ENCODE data around the gene HOXC12. TPM values are rescaled to one million over a fixed set of nuclear protein-coding genes. Genes with fewer than 3 reads are reported as not detected.

HOXC12 gene
- total and polyA plus RNA-seq, 3 experiments from 2014 or later = not detected

DNA sequence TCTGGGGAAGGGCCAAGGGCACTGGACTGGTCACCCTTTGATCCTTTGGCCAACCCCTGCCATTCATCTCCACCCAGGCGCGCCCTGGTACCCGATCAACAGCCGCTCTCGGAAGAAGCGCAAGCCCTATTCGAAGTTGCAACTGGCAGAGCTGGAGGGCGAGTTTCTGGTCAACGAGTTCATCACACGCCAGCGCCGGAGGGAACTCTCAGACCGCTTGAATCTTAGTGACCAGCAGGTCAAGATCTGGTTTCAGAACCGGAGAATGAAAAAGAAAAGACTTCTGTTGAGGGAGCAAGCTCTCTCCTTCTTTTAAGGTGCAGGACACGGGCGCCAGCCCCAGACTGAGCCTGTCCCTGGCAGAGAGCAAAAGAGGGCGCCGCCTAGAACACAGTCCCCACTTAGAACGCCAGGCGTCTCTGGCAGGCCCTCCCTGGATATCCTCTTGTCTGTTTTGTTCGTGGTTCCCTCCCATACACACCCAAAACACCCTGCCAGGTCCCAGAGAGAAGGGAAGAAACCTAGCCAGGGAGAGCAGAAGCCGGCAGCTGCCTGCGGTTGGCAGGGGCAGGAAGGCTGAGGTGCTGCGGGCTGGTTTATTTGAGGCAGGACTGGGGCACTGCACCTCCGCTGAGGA, 1.7 kb downstream of the HOXC12 start:
- Mint-ChIP-seq H3K9me3 (peaks cover 0 to 12% (median 4%) of the 10 kb centered on the region in 5 donors), H3K27me3 (peaks cover 83 to 87% of the 10 kb centered on the region in 2 donors), H3K27ac (peak overlapping the region in 3 of 8 donors; percentile 24 to 62 (median 43)), H3K36me3 (peaks cover 0 to 2% (median 0%) of the 10 kb centered on the region in 3 donors), H3K4me1 (peaks cover 27 to 44% (median 29%) of the 10 kb centered on the region in 3 donors), H3K4me3 (peak overlapping the region in 5 of 7 donors; percentile 4 to 86 (median 37))
- Histone ChIP-seq H3K4me3 (ENCODE audit: low read length) (no peak overlapping the region), H3K4me1 (ENCODE audit: insufficient read depth, low read length) (peaks cover 20% of the 10 kb centered on the region), H3K27ac (ENCODE audit: low read depth, low read length) (no peak overlapping the region), H3K36me3 (ENCODE audit: insufficient read depth, low read length) (no peaks in the 10 kb centered on the region), H3K27me3 (ENCODE audit: insufficient read depth, low read length, poor library complexity, severe bottlenecking) (peaks cover 89% of the 10 kb centered on the region), H3K9me3 (ENCODE audit: low read length) (no peaks in the 10 kb centered on the region)
- ChIA-PET CTCF (no interaction called here), POLR2A (interaction anchor here (0.5 kb wide), 1 partner anchor 53 kb away, joined by 3 read pairs; the partner anchor contains the start of gene HOXC8)
- DNase-seq = no peak

DNA sequence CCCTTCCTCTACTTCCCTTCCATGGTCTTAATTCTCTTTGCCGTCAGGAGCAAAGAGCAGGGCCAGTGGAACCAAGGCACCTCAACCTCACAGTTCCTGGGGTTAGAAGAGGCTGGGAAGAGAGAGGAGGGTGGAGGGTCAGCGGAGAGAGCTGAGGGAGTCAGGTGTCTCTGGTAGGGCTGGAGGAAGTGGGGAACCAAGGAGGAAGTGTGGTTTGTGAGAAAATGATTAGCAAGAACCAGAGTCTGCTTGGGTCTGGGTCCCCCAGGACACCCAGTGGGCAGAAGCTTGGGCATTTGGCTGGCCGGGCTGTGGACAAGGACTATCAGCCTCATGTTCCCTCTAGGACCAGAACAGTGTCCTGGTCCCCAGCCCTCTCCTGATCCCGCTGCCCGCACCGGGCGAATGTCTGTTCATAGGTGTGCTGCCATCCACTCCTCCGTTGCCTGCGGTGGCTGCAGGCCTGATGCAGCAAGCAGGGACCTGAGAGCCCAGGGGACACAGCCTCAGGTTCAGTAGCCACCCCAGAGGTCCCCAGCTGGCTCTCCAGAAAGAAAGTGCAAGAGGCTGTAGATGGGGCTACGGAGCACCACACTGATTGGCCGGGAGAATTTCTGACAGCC, 2.3 kb downstream of the HOXC12 start:
- POLR2A ChIA-PET = no interaction called here
- no peaks in the 10 kb centered on the region for H3K36me3 ChIP-seq (ENCODE audit: insufficient read depth, low read length)
- Mint-ChIP-seq H3K9me3 (peaks cover 0 to 12% (median 4%) of the 10 kb centered on the region in 5 donors), H3K36me3 (peaks cover 0 to 2% (median 0%) of the 10 kb centered on the region in 3 donors), H3K4me1 (peaks cover 27 to 42% (median 29%) of the 10 kb centered on the region in 3 donors), H3K27ac (peak overlapping the region in 2 of 8 donors; percentile 24 to 43), H3K27me3 (peaks cover 81 to 87% of the 10 kb centered on the region in 2 donors), H3K4me3 (peak overlapping the region in 4 of 7 donors; percentile 4 to 86 (median 42))
- peaks cover 13% of the 10 kb centered on the region for H3K4me1 ChIP-seq (ENCODE audit: insufficient read depth, low read length)
- H3K9me3 ChIP-seq (ENCODE audit: low read length) = no peaks in the 10 kb centered on the region
- peaks cover 89% of the 10 kb centered on the region for H3K27me3 ChIP-seq (ENCODE audit: insufficient read depth, low read length, poor library complexity, severe bottlenecking)
- no peak overlapping the region for H3K27ac ChIP-seq (ENCODE audit: low read depth, low read length)
- DNase-seq = no peak
- H3K4me3 ChIP-seq (ENCODE audit: low read length) = no peak overlapping the region
- CTCF ChIA-PET = no interaction called here

DNA sequence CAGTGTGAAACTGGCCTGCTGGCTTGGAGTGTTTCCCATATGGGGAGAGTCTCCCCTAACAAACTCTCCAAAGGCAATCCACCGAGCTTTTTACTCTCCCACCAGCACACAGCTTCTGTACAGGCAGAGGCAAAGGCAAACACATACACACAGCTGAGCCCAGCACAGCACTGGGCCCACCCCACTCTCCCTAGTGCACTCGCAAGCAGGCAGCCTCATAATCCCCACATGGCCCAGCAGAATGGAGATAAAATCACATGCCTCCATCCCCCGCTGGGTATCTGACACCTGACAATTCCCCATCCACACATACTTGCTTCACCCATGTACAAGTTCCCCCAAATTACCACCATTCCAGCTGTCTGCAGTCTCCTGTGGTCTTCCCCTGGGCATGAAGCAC, 3.4 kb downstream of the HOXC12 start:
- Mint-ChIP-seq H3K27ac (peak overlapping the region in 1 of 8 donors; percentile 40), H3K4me3 (peak overlapping the region in 1 of 7 donors; percentile 45), H3K36me3 (peaks cover 0 to 2% (median 0%) of the 10 kb centered on the region in 3 donors), H3K9me3 (peaks cover 0 to 11% (median 4%) of the 10 kb centered on the region in 5 donors), H3K27me3 (peaks cover 79 to 87% of the 10 kb centered on the region in 2 donors), H3K4me1 (peaks cover 27 to 41% (median 29%) of the 10 kb centered on the region in 3 donors)
- ChIA-PET CTCF (no interaction called here), POLR2A (no interaction called here)
- no peak overlapping the region for H3K27ac ChIP-seq (ENCODE audit: low read depth, low read length)
- DNase-seq = no peak
- H3K36me3 ChIP-seq (ENCODE audit: insufficient read depth, low read length) = no peaks in the 10 kb centered on the region
- H3K27me3 ChIP-seq (ENCODE audit: insufficient read depth, low read length, poor library complexity, severe bottlenecking) = peaks cover 89% of the 10 kb centered on the region
- H3K4me3 ChIP-seq (ENCODE audit: low read length) = no peak overlapping the region
- H3K9me3 ChIP-seq (ENCODE audit: low read length) = no peaks in the 10 kb centered on the region
- peaks cover 13% of the 10 kb centered on the region for H3K4me1 ChIP-seq (ENCODE audit: insufficient read depth, low read length)

DNA sequence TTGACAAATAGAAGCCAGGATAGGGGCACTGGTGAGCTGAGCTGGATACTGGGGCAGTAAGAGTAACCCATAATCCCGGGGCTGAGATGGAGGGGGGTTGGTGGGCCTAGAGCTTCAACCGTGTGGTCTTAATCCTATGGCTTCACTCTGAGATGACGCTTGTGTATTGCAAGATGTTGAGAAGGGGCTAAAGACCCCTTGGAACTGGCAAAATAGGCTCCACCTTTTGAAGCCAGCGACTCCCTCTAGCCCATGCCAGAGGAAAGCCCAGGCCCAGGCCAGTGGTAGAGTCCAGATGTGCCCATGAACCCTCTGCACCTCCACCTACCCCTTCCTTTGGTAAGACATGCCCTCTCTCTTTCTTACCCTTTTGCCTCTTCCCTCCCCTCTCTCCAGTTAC, 4.6 kb downstream of the HOXC12 start:
- POLR2A ChIA-PET = no interaction called here
- Mint-ChIP-seq H3K36me3 (peaks cover 0 to 3% (median 0%) of the 10 kb centered on the region in 3 donors), H3K4me3 (no peak overlapping the region), H3K27ac (peak overlapping the region in 1 of 8 donors; percentile 82), H3K9me3 (peaks cover 0 to 4% (median 1%) of the 10 kb centered on the region in 5 donors), H3K27me3 (peaks cover 79 to 87% of the 10 kb centered on the region in 2 donors), H3K4me1 (peaks cover 30 to 46% (median 37%) of the 10 kb centered on the region in 3 donors)
- CTCF ChIA-PET = no interaction called here
- Histone ChIP-seq H3K27ac (ENCODE audit: low read depth, low read length) (no peak overlapping the region), H3K36me3 (ENCODE audit: insufficient read depth, low read length) (no peaks in the 10 kb centered on the region), H3K27me3 (ENCODE audit: insufficient read depth, low read length, poor library complexity, severe bottlenecking) (peaks cover 89% of the 10 kb centered on the region), H3K4me3 (ENCODE audit: low read length) (no peak overlapping the region), H3K9me3 (ENCODE audit: low read length) (no peaks in the 10 kb centered on the region), H3K4me1 (ENCODE audit: insufficient read depth, low read length) (peaks cover 14% of the 10 kb centered on the region)
- DNase-seq = no peak

DNA sequence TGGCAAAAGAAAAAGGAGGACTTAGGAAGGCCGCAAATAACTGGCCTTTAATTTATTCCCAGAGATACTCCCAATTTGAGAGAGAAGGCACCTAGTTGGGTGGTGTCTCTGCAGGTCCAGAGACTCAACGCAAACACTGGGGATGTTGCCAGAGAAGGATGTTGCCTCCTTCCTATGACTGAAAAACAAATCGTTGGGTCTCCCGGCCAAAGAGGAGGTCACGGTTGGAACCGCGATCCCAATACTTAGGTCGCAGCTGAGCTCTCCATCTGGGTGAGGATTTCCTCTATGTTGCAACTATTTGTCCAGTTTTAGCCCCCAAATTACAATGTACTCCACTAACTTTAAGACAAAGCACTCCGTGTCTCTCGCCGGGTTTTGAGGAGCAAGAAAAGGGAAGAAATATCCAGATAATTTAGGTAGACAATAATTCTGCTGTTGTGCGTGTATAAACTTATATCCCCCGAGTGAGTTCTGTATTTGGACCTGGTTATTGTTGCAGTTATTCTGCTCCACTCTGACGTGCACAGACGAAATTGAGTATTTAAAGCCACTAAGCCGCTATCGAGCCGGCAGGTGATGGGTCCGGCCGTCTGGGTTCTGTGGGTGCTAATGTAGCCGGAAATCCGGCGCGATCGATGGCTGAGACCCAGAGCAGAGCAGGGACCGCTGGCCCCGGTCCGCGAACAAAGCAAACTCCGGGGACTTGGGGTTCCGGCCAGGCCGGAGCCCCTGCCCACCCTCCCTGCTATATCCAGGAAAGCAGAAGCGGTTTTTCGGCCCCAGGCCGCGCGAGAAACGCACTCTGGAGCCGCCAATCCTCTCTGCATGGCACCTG, 5.7 kb downstream of the HOXC12 start:
- Histone ChIP-seq H3K4me3 (ENCODE audit: low read length) (no peak overlapping the region), H3K27ac (ENCODE audit: low read depth, low read length) (no peak overlapping the region), H3K36me3 (ENCODE audit: insufficient read depth, low read length) (no peaks in the 10 kb centered on the region), H3K27me3 (ENCODE audit: insufficient read depth, low read length, poor library complexity, severe bottlenecking) (peaks cover 92% of the 10 kb centered on the region), H3K4me1 (ENCODE audit: insufficient read depth, low read length) (peaks cover 25% of the 10 kb centered on the region), H3K9me3 (ENCODE audit: low read length) (no peaks in the 10 kb centered on the region)
- peak overlapping the region in 2 of 8 donors; percentile 37 to 82 for H3K27ac Mint-ChIP-seq
- peaks cover 39 to 52% (median 45%) of the 10 kb centered on the region in 3 donors for H3K4me1 Mint-ChIP-seq
- DNase-seq = no peak
- peaks cover 85 to 93% of the 10 kb centered on the region in 2 donors for H3K27me3 Mint-ChIP-seq
- peaks cover 0 to 3% (median 0%) of the 10 kb centered on the region in 3 donors for H3K36me3 Mint-ChIP-seq
- peaks cover 0 to 4% (median 1%) of the 10 kb centered on the region in 5 donors for H3K9me3 Mint-ChIP-seq
- ChIA-PET POLR2A (no interaction called here), CTCF (no interaction called here)
- peak overlapping the region in 4 of 7 donors; percentile 1 to 43 (median 6) for H3K4me3 Mint-ChIP-seq

DNA sequence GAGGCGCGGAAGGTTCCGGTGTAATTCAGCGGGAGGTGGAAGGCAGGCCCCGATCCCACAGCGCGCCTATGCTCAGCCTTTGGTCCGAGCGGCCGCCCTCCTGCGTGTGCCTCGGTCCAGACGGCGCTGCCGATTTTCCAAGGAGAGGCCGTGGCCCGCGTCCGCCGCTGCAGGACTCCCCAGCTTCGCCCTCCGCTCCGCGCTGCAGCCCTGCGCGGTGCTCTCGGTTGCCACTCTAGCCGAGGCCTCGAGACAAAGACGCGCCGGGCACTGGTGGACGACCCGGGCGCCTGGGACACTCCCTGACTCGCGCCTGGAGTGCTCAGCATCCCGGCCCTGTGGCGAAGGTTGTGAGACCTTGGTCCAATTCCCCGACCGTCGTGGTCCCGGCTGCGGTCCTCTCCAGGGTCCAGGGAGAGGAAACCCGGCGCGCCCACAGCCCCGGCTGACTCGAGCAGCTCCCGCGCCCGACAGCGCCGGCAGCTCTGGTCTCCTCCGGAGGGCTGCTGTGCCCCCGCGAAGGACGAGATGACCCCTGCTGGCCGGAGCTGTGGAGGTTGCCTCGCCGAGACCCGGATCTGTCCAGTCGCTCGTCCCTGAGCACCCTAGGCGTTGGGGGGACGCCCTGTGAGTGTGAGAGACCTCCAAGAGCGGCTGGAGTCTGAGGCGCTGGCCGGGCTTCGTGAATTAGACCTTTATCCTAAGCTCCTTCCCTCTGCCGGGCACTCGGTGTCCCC, 6.5 kb downstream of the HOXC12 start:
- Histone ChIP-seq H3K4me3 (ENCODE audit: low read length) (no peak overlapping the region), H3K27me3 (ENCODE audit: insufficient read depth, low read length, poor library complexity, severe bottlenecking) (peaks cover 92% of the 10 kb centered on the region), H3K27ac (ENCODE audit: low read depth, low read length) (no peak overlapping the region), H3K9me3 (ENCODE audit: low read length) (no peaks in the 10 kb centered on the region), H3K4me1 (ENCODE audit: insufficient read depth, low read length) (peaks cover 27% of the 10 kb centered on the region), H3K36me3 (ENCODE audit: insufficient read depth, low read length) (no peaks in the 10 kb centered on the region)
- H3K27ac Mint-ChIP-seq = peak overlapping the region in 1 of 8 donors; percentile 27
- no peak for DNase-seq
- H3K4me3 Mint-ChIP-seq = peak overlapping the region in 1 of 7 donors; percentile 51
- H3K36me3 Mint-ChIP-seq = peaks cover 0 to 1% (median 0%) of the 10 kb centered on the region in 3 donors
- CTCF ChIA-PET = interaction anchor here (1.1 kb wide), 1 partner anchor 25 kb away, joined by 3 read pairs; no protein-coding TSS in a partner anchor
- POLR2A ChIA-PET = no interaction called here
- peaks cover 41 to 52% (median 45%) of the 10 kb centered on the region in 3 donors for H3K4me1 Mint-ChIP-seq
- H3K27me3 Mint-ChIP-seq = peaks cover 84 to 93% of the 10 kb centered on the region in 2 donors
- H3K9me3 Mint-ChIP-seq = peaks cover 0 to 1% (median 0%) of the 10 kb centered on the region in 5 donors

DNA sequence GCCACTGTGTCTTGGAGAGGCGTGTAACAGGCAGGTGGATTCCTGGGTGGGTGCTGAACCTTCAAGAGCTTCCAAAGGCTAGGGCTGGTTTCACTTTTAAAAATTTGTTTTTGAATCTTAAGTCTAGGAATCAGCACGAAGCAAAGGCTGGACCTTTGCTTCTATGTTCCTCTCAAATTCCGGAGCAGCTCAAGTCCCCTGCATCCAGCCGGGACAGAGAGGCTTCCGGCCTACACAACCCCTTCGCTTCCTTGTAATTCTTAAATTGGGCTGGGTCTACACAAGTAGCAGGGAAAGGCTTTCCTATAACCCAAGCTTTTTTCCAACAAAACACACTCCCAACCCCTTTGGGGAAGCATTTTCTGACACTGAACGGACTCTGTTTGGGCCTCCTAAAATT, 8.3 kb downstream of the HOXC12 start:
- H3K27me3 Mint-ChIP-seq = peaks cover 83 to 93% of the 10 kb centered on the region in 2 donors

More for the DNA sequence above, 8.3 kb downstream of the HOXC12 start:
- Mint-ChIP-seq H3K4me3 (peak overlapping the region in 1 of 7 donors; percentile 24), H3K27ac (no peak overlapping the region), H3K36me3 (peaks cover 0 to 1% (median 0%) of the 10 kb centered on the region in 3 donors), H3K9me3 (peaks cover 0 to 1% (median 0%) of the 10 kb centered on the region in 5 donors), H3K4me1 (peaks cover 43 to 48% (median 43%) of the 10 kb centered on the region in 3 donors)
- Histone ChIP-seq H3K27me3 (ENCODE audit: insufficient read depth, low read length, poor library complexity, severe bottlenecking) (peaks cover 92% of the 10 kb centered on the region), H3K27ac (ENCODE audit: low read depth, low read length) (no peak overlapping the region), H3K9me3 (ENCODE audit: low read length) (no peaks in the 10 kb centered on the region), H3K4me1 (ENCODE audit: insufficient read depth, low read length) (peaks cover 24% of the 10 kb centered on the region), H3K36me3 (ENCODE audit: insufficient read depth, low read length) (no peaks in the 10 kb centered on the region), H3K4me3 (ENCODE audit: low read length) (no peak overlapping the region)
- POLR2A ChIA-PET = no interaction called here
- no peak for DNase-seq
- CTCF ChIA-PET = no interaction called here
